Inferior parietal cortex (tissue), 1 donor: ENCODE results near the gene SOWAHC.
"Not testable (repeated sequence)": the region's sequence is repeated elsewhere in the genome, so short reads cannot be mapped to it uniquely, and the experiment has no call there.

Experiments used
- DNase-seq: peaks from one replicate; pipeline ENCODE4 v3.0.0-alpha.2; 2016; ENCODE audit errors: extremely low spot score

The SOWAHC gene

DNA sequence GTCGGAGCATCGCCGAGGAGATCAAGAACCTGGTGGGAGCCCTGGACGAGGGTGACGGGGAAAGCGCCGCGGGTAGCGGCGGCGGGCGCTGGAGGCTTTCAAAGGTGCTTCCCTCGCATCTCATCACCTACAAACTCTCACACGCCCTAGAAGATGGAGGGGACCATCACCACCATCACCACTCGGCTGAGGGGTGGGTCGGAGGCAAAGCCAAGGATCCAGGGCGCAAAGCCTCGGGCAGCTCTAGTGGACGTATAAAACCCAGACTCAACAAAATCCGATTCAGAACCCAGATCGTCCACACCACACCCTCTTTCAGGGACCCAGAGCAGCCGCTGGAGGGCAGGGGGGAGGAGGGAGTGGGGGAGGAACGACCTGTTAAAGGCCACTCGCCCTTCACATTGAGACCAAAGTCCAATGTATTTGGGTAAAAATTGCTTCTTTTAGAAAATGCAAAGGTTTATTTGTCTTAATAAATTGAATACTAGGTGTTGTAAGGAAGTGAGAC, 1.5 kb downstream of the SOWAHC start:
- DNase-seq = no peak

DNA sequence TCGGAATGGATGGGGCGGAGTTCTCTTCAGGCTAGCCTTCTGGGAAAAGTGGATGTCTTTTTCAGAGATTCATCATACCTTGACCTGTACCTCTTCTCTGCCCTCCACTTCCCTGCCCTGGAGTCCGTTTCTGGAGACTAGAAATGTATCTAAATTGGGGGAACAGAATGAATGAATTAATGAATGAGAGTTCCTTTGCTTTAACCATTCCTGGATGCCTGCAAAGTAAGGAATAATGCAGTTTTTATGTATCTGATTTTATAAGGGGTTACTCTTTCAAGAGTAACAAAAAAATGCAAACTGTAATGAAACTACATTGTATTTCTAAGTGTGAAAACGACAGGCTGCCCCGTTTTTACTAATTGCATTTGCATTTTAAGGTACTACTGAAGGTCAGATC, 2.0 kb downstream of the SOWAHC start:
- no peak for DNase-seq

DNA sequence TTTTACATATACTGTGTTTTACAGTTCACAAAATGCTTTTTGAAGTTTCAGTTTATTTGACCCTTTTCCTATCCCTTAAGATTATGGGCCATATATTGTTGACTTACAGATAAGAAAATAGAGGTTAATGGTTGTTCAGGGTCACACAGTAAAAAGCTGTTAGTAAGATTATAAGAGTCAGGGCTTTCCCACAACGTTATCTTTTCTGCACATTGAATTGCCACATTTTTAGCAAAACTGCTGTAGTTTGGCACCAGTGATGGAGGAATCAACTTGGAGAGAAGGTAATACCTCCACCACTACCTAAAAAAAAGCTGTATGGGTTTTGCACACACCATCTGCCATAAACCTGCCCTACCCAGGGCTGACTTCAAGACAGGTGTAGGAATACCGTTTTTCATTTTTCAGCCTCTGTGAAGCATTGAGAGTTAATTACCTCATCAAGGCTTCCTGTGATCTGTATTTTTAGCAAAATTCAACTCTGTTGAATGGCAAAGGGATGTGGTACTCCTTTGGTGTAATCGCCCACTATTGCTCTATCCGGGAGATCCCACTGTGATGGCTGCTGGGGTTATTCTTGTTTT, 5.0 kb downstream of the SOWAHC start:
- no peak for DNase-seq

DNA sequence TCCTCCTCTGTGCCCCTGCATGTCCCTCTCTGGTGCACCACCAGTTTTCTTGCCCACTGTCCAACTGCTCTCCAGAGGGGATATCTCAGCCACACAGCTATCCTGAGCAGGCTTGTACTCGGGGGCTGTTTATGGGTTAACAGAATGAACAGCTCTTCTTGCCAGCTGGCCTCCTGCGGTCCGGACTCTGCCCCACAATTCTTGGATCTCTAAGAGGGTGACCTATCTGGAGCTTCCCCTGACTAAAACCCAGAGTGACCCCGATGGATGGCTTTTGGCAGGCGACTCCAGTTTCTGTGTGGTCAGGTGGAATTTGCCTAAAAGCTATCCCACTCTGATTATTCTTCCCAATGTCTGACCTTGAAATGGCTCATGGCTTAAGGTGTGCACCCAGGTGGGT, 9.1 kb downstream of the SOWAHC start:
- no peak for DNase-seq

DNA sequence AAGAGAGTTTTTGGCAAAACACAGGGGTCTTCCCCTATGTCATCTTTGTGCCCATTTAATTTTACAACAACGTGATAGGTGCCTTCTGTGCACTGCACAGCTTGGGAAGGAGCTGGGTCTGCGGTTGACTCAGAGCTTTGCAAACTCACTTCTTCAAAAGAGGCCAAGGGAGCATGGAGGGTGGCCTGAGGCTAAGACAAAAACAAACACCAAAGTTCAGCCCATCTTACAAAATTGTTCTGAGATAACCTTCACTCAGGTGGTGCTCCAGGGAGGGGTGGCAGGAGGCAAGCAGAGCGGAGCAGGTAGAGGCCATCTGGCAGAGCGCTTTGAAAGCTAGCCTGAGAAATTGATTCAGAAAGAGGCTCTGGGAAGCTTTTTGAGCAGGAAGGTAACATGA, 9.8 kb downstream of the SOWAHC start:
- DNase-seq = no peak

DNA sequence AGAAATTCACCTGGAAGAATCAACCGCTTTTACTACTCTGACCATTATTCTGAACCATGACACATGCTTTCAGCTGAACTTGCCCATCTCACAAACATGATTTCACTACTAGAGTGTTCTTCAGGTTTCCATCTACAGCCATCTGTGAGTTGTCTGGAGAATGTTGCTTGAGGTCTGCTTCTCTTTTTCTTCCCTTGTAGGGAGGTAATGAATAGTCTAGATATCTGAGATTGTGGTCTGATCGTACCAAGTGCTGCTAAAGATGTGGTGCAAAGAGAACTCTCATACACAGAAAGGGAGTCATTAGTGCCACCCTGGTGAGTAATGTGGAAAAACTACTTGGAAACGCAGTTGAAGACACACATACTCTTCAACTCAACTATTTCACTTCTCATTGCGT, 10.2 kb downstream of the SOWAHC start:
- DNase-seq = no peak

DNA sequence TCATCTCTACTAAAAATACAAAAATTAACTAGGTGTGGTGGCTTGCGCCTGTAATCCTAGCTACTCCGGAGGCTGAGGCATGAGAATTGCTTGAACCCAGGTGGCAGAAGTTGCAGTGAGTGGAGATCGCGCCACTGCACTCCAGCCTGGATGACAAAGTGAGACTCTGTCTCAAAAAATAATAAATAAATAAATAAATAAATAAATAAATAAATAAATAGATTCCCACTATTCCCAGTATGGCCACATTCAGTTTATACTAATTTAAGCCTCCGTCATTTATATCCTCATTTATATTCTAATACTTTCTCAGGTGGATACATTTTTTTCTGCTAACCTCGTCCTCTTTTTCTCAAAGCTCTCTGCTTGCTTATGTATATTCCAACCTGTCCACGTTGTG, 14.2 kb downstream of the SOWAHC start:
- DNase-seq = not testable (repeated sequence)

DNA sequence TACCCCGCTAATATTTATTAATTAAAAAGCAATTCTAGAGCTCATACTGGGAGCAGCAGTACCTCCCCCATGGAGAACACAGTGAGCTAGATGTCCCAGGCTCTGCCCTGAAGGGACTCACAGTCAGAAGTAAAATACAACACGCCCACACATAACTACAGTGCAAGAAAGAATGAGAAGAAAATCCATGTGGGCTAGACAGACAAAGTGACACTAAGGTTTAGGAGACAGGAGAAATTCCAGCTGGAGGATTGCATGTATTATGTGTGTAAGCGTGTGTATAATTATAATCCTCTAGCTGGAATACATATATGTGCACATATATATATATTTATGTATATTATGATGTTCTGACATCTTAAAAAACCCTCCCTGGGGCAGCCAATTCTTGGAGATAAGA, 15.7 kb downstream of the SOWAHC start:
- DNase-seq = no peak

DNA sequence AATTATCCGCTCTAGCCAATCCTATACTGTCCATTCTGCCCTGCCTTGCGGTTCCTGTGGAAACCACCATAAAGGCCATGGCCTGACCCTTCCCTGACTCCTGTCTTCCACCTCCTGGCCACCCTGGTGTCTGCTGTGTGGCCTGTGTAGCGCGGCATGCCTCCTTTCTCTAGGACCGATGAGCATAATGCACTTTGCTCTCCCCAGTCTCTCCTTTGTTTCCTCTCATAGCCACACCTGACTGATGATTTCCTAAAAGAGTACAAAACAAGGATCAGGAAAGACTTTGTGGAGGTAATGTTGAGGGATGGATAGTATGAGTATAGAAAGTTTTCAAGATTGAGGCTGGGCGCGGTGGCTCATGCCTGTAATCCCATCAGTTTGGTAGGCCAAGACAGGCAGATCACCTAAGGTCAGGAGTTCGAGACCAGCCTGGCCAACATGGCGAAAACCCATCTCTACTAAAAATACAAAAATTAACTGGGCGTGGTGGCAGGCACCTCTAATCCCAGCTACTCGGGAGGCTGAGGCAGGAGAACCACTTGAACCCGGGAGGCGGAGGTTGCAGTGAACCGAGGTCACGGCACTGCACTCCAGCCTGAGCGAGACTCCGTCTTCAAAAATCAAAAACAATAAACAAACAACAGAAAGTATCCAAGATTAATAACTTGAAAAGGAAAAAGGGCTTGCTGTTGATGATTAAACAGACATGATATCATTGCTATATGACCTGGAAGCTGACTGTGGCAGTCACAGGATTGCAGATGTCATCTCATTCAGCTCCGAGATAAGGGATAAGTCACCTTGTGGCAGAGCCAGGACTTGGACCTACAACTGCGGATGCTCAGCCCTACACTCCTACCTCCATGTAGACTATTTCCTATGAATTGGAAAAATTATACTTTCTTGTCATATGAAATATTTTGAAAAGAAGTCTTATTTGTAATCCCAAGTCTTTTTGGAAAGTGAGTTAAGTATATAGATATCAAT, 16.6 kb downstream of the SOWAHC start:
- DNase-seq = no peak

DNA sequence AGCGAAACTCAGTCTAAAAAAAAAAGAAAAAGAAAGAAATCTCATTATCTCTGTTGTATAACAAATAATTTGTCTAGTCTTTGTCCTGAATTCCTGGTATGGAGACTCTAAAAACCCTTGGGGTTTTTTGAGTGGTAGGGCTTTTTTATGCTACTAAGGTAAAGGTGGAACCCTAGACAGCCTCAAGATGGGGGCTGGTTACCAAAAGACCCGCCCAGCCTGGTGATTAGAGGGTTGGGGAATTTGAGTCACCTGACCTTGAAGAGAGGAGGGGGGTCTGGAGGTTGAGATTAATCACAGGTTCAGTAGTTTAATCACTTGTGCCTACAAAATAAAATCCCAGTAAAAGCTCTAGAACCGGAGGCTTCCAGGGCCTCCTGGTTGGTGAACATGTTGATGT, 17.6 kb downstream of the SOWAHC start:
- no peak for DNase-seq

DNA sequence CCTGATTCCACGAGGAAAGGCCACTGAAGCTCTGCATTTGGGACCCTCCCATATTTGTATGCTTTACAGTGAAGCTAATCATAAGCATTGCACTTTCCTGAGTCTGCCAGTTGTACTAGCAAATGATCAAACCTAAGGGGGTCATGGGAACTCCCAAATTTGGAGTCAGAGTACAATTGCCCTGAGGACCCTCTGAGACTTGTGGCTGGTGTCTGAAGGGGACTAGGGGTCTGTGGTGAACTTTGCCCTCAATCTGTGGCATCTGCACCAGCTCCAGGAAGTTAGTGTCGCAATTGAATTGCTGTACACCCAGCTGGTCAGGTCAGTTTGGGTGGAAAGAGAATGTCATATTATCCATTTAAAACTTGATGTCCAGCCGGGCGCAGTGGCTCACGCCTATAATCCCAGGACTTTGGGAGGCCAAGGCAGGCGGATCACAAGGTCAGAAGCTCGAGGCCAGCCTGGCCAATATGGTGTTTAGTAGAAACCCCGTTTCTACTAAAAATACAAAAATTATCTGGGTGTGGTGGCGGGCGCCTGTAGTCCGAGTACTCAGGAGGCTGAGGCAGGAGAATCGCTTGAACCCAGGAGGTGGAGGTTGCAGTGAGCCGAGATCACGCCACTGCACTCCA, 18.1 kb downstream of the SOWAHC start:
- no peak for DNase-seq

DNA sequence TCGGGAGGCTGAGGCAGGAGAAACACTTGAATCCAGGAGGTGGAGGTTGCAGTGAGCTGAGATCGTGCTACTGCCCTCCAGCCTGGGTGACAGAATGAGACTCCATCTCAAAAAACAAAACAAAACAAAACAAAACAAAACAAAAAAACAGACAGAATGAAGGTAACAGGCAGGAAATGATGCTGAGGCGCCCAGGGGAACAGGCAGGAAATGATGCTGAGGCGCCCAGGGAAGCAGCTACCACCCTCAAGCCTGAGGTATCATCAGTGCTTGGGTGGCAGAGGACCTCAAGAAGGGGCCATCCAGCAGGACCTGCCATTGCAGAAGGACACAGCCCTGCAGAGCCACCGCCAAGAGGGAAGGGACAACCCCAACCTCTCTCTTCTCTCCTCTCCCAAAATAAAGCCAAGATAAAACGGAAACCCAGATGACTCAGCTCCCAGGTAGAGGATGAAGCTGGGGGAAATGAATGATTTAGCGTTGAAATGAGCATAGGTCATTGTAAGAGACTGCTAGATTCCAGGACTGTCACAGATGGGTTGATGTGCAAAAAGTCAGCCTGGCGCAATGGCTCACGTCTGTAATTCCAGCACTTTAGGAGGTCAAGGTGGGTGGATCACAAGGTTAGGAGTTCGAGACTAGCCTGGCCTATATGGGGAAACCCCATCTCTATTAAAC, 19.3 kb downstream of the SOWAHC start:
- no peak for DNase-seq

DNA sequence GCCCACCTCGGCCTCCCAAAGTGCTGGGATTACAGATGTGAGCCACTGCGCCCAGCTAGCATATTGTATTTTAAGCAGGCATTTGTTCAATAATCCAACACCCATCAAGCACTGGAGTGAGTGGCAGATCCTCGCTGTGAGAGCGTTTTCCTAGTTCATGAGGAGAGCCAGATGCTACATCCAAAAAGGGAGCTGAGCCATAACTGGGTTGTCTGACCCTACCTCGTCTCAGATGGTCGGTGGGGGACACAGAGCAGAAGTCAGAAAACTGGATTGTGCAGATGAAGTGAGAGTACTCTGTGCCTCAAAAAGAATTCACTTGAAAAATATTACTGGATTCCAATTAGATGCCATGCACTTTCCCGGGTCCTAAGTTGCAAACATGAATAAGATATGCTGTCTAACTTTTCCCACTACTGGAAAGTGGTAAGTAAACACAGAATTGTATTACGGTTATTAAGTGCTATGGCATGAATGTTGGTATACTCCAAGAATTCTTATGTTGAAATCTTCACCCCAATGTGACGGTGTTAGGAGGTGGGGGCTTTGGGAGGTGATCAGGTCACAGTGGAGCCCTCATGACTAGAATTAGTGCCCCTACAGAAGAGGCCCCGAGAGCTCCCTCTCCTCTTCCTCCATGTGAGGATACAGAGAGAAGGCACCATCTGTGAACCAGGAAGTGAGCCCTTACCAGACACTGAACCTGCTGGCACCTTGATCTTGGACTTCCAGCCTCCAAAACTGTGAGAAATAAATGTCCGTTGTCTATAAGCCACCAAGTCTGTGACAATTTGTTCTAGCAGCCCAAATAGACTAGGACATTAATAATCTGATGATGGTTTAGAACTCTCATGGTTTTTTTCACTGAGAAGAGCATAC, 21.5 kb downstream of the SOWAHC start:
- DNase-seq = no peak

DNA sequence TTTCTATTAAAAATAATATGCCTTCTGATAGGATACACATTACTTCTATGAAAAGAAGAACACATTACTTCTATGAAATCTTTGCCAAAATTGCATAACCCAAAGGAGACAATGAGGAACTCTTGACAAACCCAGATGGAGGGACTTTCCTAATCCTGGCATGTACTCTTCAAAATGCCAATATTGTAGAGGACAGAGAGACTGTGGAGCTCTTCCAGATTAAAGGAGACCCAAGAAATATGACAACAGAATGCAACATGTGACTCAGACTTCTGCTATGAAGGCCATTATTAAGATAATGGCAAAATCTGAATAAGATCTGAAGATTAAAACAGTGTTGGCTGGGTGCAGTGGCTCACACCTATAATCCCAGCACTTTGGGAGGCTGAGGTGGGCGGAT, 22.2 kb downstream of the SOWAHC start:
- no peak for DNase-seq

DNA sequence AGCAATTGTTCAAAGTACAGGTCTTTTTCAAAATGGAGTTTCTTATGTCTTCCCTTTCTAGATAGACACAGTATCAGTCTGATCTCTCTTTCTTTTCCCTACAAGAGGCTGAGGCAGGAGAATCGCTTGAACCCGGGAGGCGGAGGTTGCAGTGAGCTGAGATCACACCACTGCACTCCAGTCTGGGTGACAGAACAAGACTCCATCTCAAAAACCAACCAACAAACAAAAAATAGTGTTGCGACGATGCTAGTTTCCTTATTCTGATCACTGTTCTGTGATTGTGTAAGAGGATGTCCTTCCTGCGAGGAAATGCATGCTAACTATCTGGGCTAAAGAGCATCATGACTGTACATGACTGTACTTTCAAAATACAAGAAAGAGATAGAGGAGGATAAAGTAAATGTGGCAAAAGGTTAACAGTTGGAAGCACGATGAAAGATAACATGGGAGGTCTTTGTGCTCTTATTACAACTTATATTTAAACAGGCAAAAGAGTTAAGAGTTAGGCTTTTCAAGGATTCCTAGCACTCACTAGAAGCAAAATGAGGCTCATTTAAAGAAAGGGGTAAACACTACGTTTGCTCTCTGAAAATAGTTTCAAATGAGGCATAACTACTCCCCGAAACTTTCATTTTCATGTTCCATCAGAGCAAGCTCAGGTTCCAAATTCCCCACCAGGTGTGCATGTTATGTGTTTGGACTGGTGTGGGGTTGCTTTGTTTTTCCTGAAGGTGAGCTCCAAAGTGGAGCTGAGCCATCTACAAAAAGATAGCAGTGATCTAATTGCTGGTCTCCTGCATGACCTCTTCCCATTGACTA, 23.8 kb downstream of the SOWAHC start:
- no peak for DNase-seq

DNA sequence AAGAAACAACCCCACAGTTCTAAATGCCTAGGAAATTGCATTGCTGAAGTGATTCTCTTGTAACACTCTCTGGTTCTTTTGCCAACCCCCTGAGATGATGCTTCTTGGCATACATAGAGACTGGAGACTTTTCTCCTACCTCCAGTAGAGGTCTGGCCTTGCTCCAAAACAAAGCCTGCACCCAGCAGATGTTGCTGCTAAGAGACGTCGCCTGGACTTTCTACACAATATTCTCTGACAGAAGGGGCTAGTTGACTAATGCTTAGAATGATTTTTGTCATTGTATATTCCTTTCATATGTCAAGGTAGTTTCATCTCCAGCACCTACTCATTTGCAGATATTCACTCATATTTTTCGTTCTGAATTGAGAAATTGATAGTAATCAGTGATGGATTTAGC, 24.6 kb downstream of the SOWAHC start:
- no peak for DNase-seq

DNA sequence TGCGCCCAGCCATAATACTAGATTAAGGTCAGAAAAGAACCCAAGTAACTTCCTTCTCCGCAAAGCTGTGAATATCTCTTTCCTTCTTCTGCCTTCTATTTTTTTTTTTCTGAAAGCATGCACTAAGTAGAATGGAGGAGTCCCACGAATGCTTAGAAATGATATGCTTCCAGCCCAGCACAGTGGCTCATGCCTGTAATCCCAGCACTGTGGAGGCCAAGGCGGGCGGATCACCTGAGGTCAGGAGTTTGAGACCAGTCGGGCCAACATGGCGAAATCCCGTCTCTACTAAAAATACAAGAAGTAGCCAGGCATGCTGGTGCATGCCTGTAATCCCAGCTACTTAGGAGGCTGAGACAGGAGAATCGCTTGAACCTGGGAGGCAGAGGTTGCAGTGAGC, 25.8 kb downstream of the SOWAHC start:
- DNase-seq = not testable (repeated sequence)

DNA sequence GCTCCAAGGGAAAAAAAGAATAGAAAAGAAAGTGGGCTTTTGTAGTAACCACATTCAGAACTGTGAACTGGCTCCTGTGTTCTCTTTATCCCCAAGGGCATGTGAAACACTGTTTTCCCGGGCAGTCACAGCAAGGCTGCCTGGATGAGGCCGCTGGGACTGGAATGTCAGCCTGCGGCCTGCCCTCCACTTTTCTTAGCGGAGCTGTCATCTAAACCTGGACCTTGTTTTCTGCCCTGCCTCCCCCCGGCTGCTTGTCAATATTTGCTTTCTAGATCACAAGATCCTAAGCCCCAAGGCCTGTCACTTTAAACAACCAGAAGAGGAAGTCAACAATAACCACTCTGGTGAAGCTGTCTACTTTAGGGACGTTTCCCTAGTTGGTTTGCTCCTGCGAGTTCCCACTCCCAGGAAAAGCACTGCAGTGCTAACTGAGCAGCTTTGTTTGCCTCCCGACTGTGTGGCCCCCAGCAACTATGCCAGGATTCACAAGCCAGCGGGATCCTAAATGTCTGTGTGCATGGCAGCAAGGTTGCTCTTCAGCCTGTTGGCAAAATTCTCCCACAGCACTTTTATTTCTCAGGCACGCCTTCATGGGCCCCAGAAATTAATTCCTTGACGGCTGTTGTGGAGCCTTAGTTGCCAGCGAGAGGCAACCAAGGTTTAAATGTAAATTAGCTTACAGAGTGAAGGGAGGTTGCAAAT, 30.6 kb downstream of the SOWAHC start:
- no peak for DNase-seq

DNA sequence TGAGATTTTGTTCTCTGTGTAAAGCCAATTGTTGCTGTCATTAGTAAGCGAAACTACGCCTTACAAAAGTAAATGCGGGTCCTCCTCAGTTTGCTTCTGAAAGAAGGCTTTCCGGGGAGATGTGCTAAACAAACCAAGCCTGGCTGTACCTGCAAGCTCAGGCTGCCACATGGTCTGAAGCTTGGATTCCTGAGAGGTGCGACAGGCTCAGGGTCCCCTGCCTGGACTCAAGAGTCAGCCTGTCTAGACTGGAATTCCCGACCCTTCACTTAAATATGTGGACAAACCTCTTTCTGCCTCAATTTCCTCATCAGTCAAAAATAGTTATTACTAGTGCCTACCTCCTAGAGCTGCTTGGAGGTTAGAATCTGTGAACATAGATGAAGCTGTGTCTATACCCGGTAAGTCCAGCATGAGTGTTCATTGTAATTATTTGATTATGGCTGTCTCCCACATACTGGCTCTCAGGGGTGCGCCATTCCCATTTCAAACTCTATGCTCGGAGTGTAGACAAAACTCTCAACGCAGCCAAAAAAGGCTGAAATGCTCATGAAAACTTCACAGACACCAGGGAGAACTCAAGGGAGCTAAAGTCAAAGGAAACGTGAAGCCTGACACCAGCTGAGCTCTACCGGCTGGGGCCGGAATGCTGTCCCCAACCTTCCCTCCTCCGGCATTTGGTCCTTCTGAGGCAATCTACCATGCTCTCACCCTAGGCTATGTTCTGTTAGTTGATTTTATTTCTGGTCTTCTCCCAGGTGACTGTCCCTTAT, 31.4 kb downstream of the SOWAHC start:
- no peak for DNase-seq
